SK-N-SH (cell line): ENCODE results near the gene PPY. TPM values are rescaled to one million over a fixed set of nuclear protein-coding genes. Genes with fewer than 3 reads are reported as not detected.

Experiments used
- CTCF ChIA-PET: fragments of 300-600, 350-600 bp; formaldehyde crosslinking; extraction: SDS; loops from one replicate; lab custom pipeline; 2021; lab: Yijun Ruan, JAX
- POLR2A ChIA-PET: fragments of 350-600 bp; sonication (Branson Sonifier 250); formaldehyde crosslinking; extraction: SDS; loops from one replicate; lab custom pipeline; 2020; ENCODE audit warnings: antibody characterized with exemption, inconsistent platforms; lab: Yijun Ruan, JAX
- DNase-seq: peaks from one replicate; pipeline ENCODE4 v3.0.0; 2012
- H2AFZ ChIP-seq: fragments of 200-600 bp; sonication (generic); 2 replicates; pipeline ENCODE4 v1.8.1; 2016; ENCODE audit warnings: antibody characterized with exemption, mild to moderate bottlenecking, low read depth
- H3F3A ChIP-seq: fragments of 200-600 bp; sonication (generic); replicated peaks from 2 replicates; pipeline ENCODE3; 2016; ENCODE audit warnings: antibody characterized with exemption, mild to moderate bottlenecking; ENCODE audit not compliant: insufficient read depth
- H3K27ac ChIP-seq, 2 experiments: fragments of 200-500 bp in 1 of 2; fragments of 200-600 bp in 1 of 2; sonication (Bioruptor generic) in 1 of 2; sonication (generic), shearing (Covaris generic) in 1 of 2; 2 replicates each; pipeline versions ENCODE4 v1.5.1 to v1.6.1; 2014 to 2016; ENCODE audit warnings: low read depth in 2 of 2, inconsistent platforms in 1 of 2, low read length in 1 of 2, mild to moderate bottlenecking in 1 of 2, mixed read lengths in 1 of 2
- H3K27me3 ChIP-seq: fragments of 200-600 bp; sonication (generic), shearing (Covaris generic); 2 replicates; pipeline ENCODE4 v1.6.1; 2016; ENCODE audit warnings: mixed run types; ENCODE audit not compliant: insufficient read depth
- H3K36me3 ChIP-seq, 2 experiments: fragments of 200-500 bp in 1 of 2; fragments of 200-600 bp in 1 of 2; sonication (Bioruptor generic) in 1 of 2; sonication (generic) in 1 of 2; replicated peaks in 1 of 2; 2 replicates each; pipeline versions ENCODE3 to v1.5.1; 2014 to 2016; ENCODE audit warnings: low read length in 1 of 2, mild to moderate bottlenecking in 1 of 2; ENCODE audit not compliant: insufficient read depth in 2 of 2, control insufficient read depth in 1 of 2
- H3K4me1 ChIP-seq, 2 experiments: fragments of 200-500 bp in 1 of 2; fragments of 200-600 bp in 1 of 2; sonication (Bioruptor generic) in 1 of 2; sonication (generic), shearing (Covaris generic) in 1 of 2; 2 replicates each; pipeline versions ENCODE4 v1.5.1 to v1.6.1; 2014 to 2016; ENCODE audit warnings: low read depth in 1 of 2, low read length in 1 of 2, mixed run types in 1 of 2; ENCODE audit not compliant: insufficient read depth in 2 of 2, control insufficient read depth in 1 of 2
- H3K4me2 ChIP-seq: fragments of 200-600 bp; sonication (generic), shearing (Covaris generic); 2 replicates; pipeline ENCODE4 v1.6.1; 2017; ENCODE audit warnings: mixed run types
- H3K4me3 ChIP-seq, 2 experiments: fragments of 200-500 bp in 1 of 2; fragments of 200-600 bp in 1 of 2; sonication (Bioruptor generic) in 1 of 2; sonication (generic), shearing (Covaris generic) in 1 of 2; 2 replicates each; pipeline versions ENCODE4 v1.5.1 to v1.8.1; 2014 to 2016; ENCODE audit warnings: low read depth in 2 of 2, inconsistent platforms in 1 of 2, low read length in 1 of 2, mild to moderate bottlenecking in 1 of 2, mixed read lengths in 1 of 2, moderate library complexity in 1 of 2
- H3K79me2 ChIP-seq: fragments of 200-600 bp; sonication (generic); 2 replicates; pipeline ENCODE4 v1.8.1; 2017; ENCODE audit warnings: mild to moderate bottlenecking; ENCODE audit not compliant: insufficient read depth
- H3K9ac ChIP-seq: fragments of 200-600 bp; sonication (generic); 2 replicates; pipeline ENCODE4 v1.6.1; 2017; ENCODE audit warnings: mixed run types
- H3K9me2 ChIP-seq: fragments of 200-600 bp; sonication (generic); 2 replicates; pipeline ENCODE4 v1.6.1; 2017; ENCODE audit warnings: mixed run types
- H3K9me3 ChIP-seq: fragments of 200-600 bp; sonication (generic); 2 replicates; pipeline ENCODE4 v1.6.1; 2017; ENCODE audit warnings: mixed run types, mild to moderate bottlenecking, moderate library complexity
- H4K20me1 ChIP-seq: fragments of 200-600 bp; sonication (generic); 2 replicates; pipeline ENCODE4 v1.6.1; 2017; ENCODE audit warnings: mild to moderate bottlenecking, mixed run types; ENCODE audit not compliant: insufficient read depth
- CHD2 ChIP-seq: fragments of 150-350 bp; IDR thresholded peaks from 2 replicates; pipeline ENCODE4 v1.6.1; 2018; ENCODE audit warnings: low read length; ENCODE audit not compliant: partially characterized antibody
- ELF1 ChIP-seq: IDR thresholded peaks from 2 replicates; pipeline ENCODE4 v1.4.0; 2012
- EP300 ChIP-seq, 2 experiments: IDR thresholded peaks; 2 replicates each; pipeline versions ENCODE4 v1.4.0 to v1.6.1; 2012; ENCODE audit warnings: borderline replicate concordance in 1 of 2, low read depth in 1 of 2, low read length in 1 of 2
- FOXJ3 ChIP-seq: sonication (generic); formaldehyde crosslinking; IDR thresholded peaks from 2 replicates; pipeline ENCODE4 v1.5.1; 2020; ENCODE audit warnings: mild to moderate bottlenecking, missing genetic modification reagents
- GATA2 ChIP-seq: sonication (generic); formaldehyde crosslinking; IDR thresholded peaks from 2 replicates; pipeline ENCODE4 v1.5.0; 2020; ENCODE audit warnings: mild to moderate bottlenecking, missing genetic modification reagents
- MEF2A ChIP-seq: IDR thresholded peaks from 2 replicates; pipeline ENCODE4 v1.4.0; 2012; ENCODE audit warnings: low read depth, borderline replicate concordance
- MXI1 ChIP-seq: IDR thresholded peaks from 2 replicates; pipeline ENCODE4 v1.6.1; 2012; ENCODE audit warnings: mild to moderate bottlenecking, low read depth, low read length, improper control_type of control experiment
- NFIC ChIP-seq: IDR thresholded peaks from 2 replicates; pipeline ENCODE4 v1.4.0; 2012; ENCODE audit warnings: borderline replicate concordance
- POLR2AphosphoS5 ChIP-seq: IDR thresholded peaks from 2 replicates; pipeline ENCODE4 v1.6.1; 2012; ENCODE audit warnings: low read depth, low read length
- RAD21 ChIP-seq: IDR thresholded peaks from 2 replicates; pipeline ENCODE4 v1.6.1; 2012; ENCODE audit warnings: mild to moderate bottlenecking, low read length
- RCOR1 ChIP-seq: fragments of 150-350 bp; IDR thresholded peaks from 2 replicates; pipeline ENCODE4 v1.6.1; 2017; ENCODE audit warnings: antibody characterized with exemption, low read length
- REST ChIP-seq: IDR thresholded peaks from 2 replicates; pipeline ENCODE4 v1.6.1; 2012; ENCODE audit warnings: mild to moderate bottlenecking, low read depth, low read length, moderate library complexity
- SMC3 ChIP-seq: IDR thresholded peaks from 2 replicates; pipeline ENCODE4 v1.6.1; 2012; ENCODE audit warnings: low read depth, low read length, improper control_type of control experiment
- TCF12 ChIP-seq: IDR thresholded peaks from 2 replicates; pipeline ENCODE4 v1.4.0; 2012
- TEAD4 ChIP-seq: IDR thresholded peaks from 2 replicates; pipeline ENCODE4 v1.4.0; 2012; ENCODE audit warnings: mild to moderate bottlenecking, borderline replicate concordance; ENCODE audit not compliant: insufficient read depth
- USF2 ChIP-seq: fragments of 150-350 bp; IDR thresholded peaks from 2 replicates; pipeline ENCODE4 v1.6.1; 2017; ENCODE audit warnings: antibody characterized with exemption, low read length, low read depth, borderline replicate concordance
- WGBS: methylation state at CpG from one replicate; pipeline ENCODE4 v1.1.6; 2017; ENCODE audit warnings: low lambda C conversion rate; 5-methylcytosine and 5-hydroxymethylcytosine counted together
- polyA plus RNA-seq, 3 experiments: library from polyadenylated mRNA; depleted of rRNA; stranded (reverse); fragments of >200 nt; gene quantifications; 2 replicates each; pipeline ENCODE4 v1.2.3, GENCODE V29; 2012

PPY gene
- polyA plus RNA-seq, 1 of the 3 experiments (the other 2 are of a cell fraction), result not detected

GRCh38 chr17:43975898-43976297, 33.6 kb upstream of the PPY start (continued):
- TF ChIP-seq FOXJ3 (CRISPR knock-in tag) (no peak), RCOR1 (no peak), REST (no peak), ELF1 (no peak)
- TF ChIP-seq, all 33 proteins: peak for 0

GRCh38 chr17:43974382-43975266, 32.3 kb upstream of the PPY start:
- 21% methylated on average over 14 of the region's 14 CpGs for WGBS
- CTCF ChIA-PET, result interaction anchor here (0.7 to 2.7 kb wide), 8 partner anchors 9 to 65 kb away, joined by 3 to 24 read pairs (median 4); partner anchors contain the start of gene NAGS
- H3K9me3 ChIP-seq, result no peaks in the 10 kb centered on the region
- H3F3A ChIP-seq, result no peaks in the 10 kb centered on the region
- no peaks in the 10 kb centered on the region for H3K36me3 ChIP-seq
- peak overlapping the region; percentile 30; the same call in 1 of the 2 replicates for H2AFZ ChIP-seq
- no peaks in the 10 kb centered on the region for H3K9me2 ChIP-seq
- H3K4me3 ChIP-seq, result no peak overlapping the region
- TF ChIP-seq REST (peak; percentile 55; the same call in 1 of the 2 replicates), TCF12 (peak; percentile 51), POLR2AphosphoS5 (0 out of 2 replicates have a peak, but pooled peaks have one; percentile 19), NFIC (no peak), SMC3 (no peak), CHD2 (peak; percentile 91), MEF2A (no peak), EP300 (IDR thresholded peaks at IDR 0.05; ENCODE audit: borderline replicate concordance in 1 of 2, low read depth in 1 of 2, low read length in 1 of 2) (peak in 1 of 2 experiments; percentile 95; a peak in 2 of 4 replicates), USF2 (no peak), GATA2 (peak; percentile 70), TEAD4 (no peak), MXI1 (peak; percentile 86), FOXJ3 (CRISPR knock-in tag) (0 out of 2 replicates have a peak, but pooled peaks have one; percentile 43), RCOR1 (peak; percentile 99), RAD21 (peak; percentile 27)
- TF ChIP-seq, all 33 proteins: peak for 10
- peak overlapping the region in 1 of 2 experiments; percentile 94; a peak in 2 of 4 replicates for H3K27ac ChIP-seq
- H4K20me1 ChIP-seq, result no peaks in the 10 kb centered on the region
- H3K79me2 ChIP-seq, result no peaks in the 10 kb centered on the region
- POLR2A ChIA-PET, result no interaction called here
- no peak overlapping the region for H3K4me2 ChIP-seq
- peak; percentile 82 for DNase-seq
- no peak overlapping the region for H3K9ac ChIP-seq
- H3K4me1 ChIP-seq, result peaks cover 0 to 21% of the 10 kb centered on the region in 2 experiments; a peak in 2 of 4 replicates
- peaks cover 6% of the 10 kb centered on the region; the same call in 1 of the 2 replicates for H3K27me3 ChIP-seq
